GM12892 (cell line): ENCODE measurements around the gene BMP6.

Experiments used
- POLR2A ChIP-seq: IDR thresholded peaks from 2 replicates; pipeline ENCODE4 v1.6.1; 2011; ENCODE audit warnings: low read depth, low read length, control low read depth
- POLR2AphosphoS5 ChIP-seq: IDR thresholded peaks from 2 replicates; pipeline ENCODE4 v1.6.1; 2011; ENCODE audit warnings: low read depth, low read length, control low read depth
- TAF1 ChIP-seq: IDR thresholded peaks from 2 replicates; pipeline ENCODE4 v1.6.1; 2011; ENCODE audit warnings: low read depth, mild to moderate bottlenecking, control low read depth, low read length, borderline replicate concordance

DNA sequence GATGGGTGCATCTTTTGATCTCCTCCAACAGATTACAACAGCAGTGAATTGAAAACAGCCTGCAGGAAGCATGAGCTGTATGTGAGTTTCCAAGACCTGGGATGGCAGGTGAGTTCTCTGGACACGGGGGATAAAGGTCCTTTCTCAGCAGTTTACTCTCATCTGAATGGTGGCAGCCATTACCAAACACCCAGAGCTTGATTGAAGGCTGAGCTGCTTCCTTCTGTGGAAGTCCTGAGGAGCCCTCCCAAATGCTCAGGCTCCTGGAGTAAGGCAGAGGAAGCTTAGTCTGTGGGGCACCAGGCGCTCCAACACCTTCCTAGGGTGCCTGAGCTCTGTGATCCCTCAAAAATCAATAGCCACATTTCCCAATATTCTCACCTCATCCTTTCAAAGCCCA lies 153.1 kb downstream of the BMP6 start:
- TF ChIP-seq POLR2A: no peak
- no peak for TF ChIP-seq TAF1
- no peak for TF ChIP-seq POLR2AphosphoS5
